Measurements from ENCODE around the gene LRFN2. TPM values are rescaled to one million over a fixed set of nuclear protein-coding genes. Genes with fewer than 3 reads are reported as not detected.
A peak's percentile ranks its signal among the peaks of the same experiment; 100 is the strongest.

The LRFN2 gene
- polyA plus RNA-seq, 1 of the 3 experiments (the other 2 are of a cell fraction), result 0.02 TPM

- TF ChIP-seq SIN3A (IDR thresholded peaks at IDR 0.05; ENCODE audit: borderline replicate concordance, low read depth, low read length) (no peak), MXI1 (IDR thresholded peaks at IDR 0.05; ENCODE audit: low read depth, low read length) (peak; percentile 77; the same call in 1 of the 2 replicates), IRF3 (IDR thresholded peaks at IDR 0.05; ENCODE audit: low read depth, low read length) (no peak), GATA2 (CRISPR knock-in tag; IDR thresholded peaks at IDR 0.05) (peak; percentile 88), CHD2 (IDR thresholded peaks at IDR 0.05; ENCODE audit: low read length, partially characterized antibody) (peak; percentile 78), FOXJ3 (CRISPR knock-in tag; IDR thresholded peaks at IDR 0.05) (peak; percentile 94), MEF2A (IDR thresholded peaks at IDR 0.05; ENCODE audit: borderline replicate concordance, low read depth) (no peak), ELF1 (IDR thresholded peaks at IDR 0.05) (no peak), RCOR1 (IDR thresholded peaks at IDR 0.05; ENCODE audit: low read length) (peak; percentile 89), USF2 (IDR thresholded peaks at IDR 0.05; ENCODE audit: borderline replicate concordance, low read depth, low read length) (no peak), TEAD4 (IDR thresholded peaks at IDR 0.05; ENCODE audit: borderline replicate concordance, insufficient read depth) (no peak), NRF1 (IDR thresholded peaks at IDR 0.05; ENCODE audit: low read depth, low read length) (no peak), RAD21 (IDR thresholded peaks at IDR 0.05; ENCODE audit: low read length) (peak; percentile 32), RFX5 (IDR thresholded peaks at IDR 0.05; ENCODE audit: low read length) (no peak), TAF1 (IDR thresholded peaks at IDR 0.05; ENCODE audit: borderline replicate concordance, low read depth, low read length) (no peak), NFIC (IDR thresholded peaks at IDR 0.05; ENCODE audit: borderline replicate concordance) (no peak), YY1 (IDR thresholded peaks at IDR 0.05; ENCODE audit: low read depth) (no peak), JUND (IDR thresholded peaks at IDR 0.05) (no peak)
- TF ChIP-seq, protein P1, sequence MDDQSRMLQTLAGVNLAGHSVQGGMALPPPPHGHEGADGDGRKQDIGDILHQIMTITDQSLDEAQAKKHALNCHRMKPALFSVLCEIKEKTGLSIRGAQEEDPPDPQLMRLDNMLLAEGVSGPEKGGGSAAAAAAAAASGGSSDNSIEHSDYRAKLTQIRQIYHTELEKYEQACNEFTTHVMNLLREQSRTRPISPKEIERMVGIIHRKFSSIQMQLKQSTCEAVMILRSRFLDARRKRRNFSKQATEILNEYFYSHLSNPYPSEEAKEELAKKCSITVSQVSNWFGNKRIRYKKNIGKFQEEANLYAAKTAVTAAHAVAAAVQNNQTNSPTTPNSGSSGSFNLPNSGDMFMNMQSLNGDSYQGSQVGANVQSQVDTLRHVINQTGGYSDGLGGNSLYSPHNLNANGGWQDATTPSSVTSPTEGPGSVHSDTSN (IDR thresholded peaks at IDR 0.05), result no peak
- TF ChIP-seq, protein P2, sequence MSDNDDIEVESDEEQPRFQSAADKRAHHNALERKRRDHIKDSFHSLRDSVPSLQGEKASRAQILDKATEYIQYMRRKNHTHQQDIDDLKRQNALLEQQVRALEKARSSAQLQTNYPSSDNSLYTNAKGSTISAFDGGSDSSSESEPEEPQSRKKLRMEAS (IDR thresholded peaks at IDR 0.05; ENCODE audit: low read depth), result no peak
- TF ChIP-seq, protein P3, sequence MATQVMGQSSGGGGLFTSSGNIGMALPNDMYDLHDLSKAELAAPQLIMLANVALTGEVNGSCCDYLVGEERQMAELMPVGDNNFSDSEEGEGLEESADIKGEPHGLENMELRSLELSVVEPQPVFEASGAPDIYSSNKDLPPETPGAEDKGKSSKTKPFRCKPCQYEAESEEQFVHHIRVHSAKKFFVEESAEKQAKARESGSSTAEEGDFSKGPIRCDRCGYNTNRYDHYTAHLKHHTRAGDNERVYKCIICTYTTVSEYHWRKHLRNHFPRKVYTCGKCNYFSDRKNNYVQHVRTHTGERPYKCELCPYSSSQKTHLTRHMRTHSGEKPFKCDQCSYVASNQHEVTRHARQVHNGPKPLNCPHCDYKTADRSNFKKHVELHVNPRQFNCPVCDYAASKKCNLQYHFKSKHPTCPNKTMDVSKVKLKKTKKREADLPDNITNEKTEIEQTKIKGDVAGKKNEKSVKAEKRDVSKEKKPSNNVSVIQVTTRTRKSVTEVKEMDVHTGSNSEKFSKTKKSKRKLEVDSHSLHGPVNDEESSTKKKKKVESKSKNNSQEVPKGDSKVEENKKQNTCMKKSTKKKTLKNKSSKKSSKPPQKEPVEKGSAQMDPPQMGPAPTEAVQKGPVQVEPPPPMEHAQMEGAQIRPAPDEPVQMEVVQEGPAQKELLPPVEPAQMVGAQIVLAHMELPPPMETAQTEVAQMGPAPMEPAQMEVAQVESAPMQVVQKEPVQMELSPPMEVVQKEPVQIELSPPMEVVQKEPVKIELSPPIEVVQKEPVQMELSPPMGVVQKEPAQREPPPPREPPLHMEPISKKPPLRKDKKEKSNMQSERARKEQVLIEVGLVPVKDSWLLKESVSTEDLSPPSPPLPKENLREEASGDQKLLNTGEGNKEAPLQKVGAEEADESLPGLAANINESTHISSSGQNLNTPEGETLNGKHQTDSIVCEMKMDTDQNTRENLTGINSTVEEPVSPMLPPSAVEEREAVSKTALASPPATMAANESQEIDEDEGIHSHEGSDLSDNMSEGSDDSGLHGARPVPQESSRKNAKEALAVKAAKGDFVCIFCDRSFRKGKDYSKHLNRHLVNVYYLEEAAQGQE (IDR thresholded peaks at IDR 0.05; ENCODE audit: low read depth, low read length), result no peak
- TF ChIP-seq, protein P4, sequence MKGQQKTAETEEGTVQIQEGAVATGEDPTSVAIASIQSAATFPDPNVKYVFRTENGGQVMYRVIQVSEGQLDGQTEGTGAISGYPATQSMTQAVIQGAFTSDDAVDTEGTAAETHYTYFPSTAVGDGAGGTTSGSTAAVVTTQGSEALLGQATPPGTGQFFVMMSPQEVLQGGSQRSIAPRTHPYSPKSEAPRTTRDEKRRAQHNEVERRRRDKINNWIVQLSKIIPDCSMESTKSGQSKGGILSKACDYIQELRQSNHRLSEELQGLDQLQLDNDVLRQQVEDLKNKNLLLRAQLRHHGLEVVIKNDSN (IDR thresholded peaks at IDR 0.05; ENCODE audit: borderline replicate concordance, low read depth), result no peak
These were observed 176.3 kb downstream of the LRFN2 start (continued) for GRCh38 chr6:40410821-40411220.
